ENCODE data around the gene SREBF2.
A peak's percentile ranks its signal among the peaks of the same experiment; 100 is the strongest.
"Not testable (repeated sequence)": the region's sequence is repeated elsewhere in the genome, so short reads cannot be mapped to it uniquely, and the experiment has no call there.

The SREBF2 gene

GRCh38 chr22:41842996-41843970 is 10.4 kb downstream of the SREBF2 start:
- DNase-seq (ENCODE audit: low spot score): no peak

DNA sequence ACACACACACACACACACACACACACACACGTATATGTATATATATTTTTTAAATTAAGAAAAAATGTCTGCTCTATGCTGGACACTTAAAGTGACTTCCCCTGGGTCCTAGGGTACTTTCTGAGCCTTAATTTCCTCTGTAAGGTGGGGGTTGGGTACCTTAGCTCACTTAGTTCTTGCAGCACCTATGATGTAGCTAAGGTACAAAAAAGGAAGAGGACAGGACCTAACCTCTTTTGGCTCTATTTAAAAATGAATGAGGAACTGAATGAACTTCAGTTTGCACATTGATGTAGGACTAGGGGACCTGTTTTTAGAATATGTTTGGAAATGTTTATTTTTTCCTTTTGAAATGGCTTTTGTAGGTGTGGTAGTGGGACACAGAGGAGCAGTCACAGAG is 11.1 kb downstream of the SREBF2 start:
- no peak for DNase-seq (ENCODE audit: low spot score)

- DNase-seq (ENCODE audit: low spot score): no peak
These were observed 11.6 kb downstream of the SREBF2 start for GRCh38 chr22:41844513-41844912.

- no peak for DNase-seq (ENCODE audit: low spot score)
These were observed 12.7 kb downstream of the SREBF2 start for GRCh38 chr22:41845380-41846267.

- no peak for DNase-seq (ENCODE audit: low spot score)
These were observed 13.5 kb downstream of the SREBF2 start for GRCh38 chr22:41846268-41846987.

GRCh38 chr22:41847300-41847699 is 14.4 kb downstream of the SREBF2 start:
- DNase-seq (ENCODE audit: low spot score): no peak

DNA sequence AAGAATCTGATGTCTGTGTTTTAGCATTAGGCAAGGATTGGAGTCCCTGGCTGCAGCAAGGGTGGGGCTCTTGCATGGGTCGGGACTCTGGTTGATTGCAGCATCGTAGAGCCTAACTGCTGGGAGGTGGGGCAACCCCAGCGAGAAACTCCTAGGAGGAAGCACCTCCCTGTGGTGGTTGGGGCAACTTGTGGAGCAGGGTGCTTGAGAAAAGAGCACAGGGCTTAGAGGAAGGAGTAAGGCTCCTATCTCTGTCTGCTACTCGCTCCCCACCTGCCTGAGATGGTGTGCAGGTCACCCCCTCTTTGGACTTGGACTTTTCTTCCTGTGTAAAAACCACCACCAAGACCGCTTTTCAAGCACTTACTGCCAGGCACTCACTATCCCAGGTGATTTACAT is 15.6 kb downstream of the SREBF2 start:
- DNase-seq (ENCODE audit: low spot score): peak; percentile 52

DNA sequence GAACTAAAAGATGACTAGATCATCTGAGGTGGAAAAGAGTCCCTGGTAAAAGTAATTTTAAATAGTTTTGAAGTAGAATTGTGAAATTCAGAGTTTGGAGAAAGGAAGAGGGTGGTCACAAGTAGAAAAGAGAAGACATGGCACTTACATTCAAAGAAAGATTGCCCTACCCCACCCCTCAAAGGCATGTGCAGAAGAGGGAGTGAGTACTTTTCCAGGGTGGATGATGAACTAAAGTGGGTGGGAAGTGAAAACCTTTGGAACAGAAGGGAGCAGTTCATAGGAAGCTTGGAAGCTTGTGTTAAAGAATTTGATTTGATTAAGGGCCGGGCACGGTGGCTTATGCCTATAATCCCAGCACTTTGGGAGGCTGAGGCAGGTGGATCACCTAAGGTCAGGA is 23.6 kb downstream of the SREBF2 start:
- DNase-seq (ENCODE audit: low spot score): no peak

DNA sequence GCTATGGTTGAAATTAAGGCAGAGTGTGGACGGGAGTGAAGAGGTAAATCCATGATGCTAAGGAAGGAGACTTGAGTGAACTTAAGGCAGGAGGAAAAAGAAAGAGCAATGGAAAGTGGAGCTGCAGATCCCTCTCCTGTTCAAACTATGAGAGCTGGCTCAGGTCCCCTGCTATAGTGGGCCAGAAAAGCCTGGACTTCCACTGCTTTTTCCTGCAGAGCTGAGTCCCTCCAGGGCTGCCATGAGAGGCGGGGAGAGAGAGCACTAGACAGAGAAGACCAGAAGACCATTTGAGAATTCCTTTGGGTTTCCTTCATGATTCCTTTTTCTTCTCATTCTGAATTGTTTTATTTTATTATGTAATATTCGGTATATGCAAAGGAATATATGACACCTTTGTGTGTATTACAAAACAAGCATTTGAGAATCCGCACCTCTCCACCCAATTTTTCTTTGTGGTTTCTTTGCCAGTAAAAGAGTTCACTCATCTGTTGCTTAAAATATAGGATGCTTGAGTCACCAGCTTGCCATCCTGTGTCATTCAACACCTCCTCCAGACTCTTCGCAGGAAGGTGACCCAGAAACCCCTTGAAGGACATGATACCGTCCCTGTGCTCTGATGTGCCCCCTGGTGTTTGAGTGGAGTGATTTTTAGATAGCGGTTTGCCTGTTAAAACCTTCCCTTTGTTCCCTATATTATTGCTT is 24.4 kb downstream of the SREBF2 start:
- peak; percentile 33 for DNase-seq (ENCODE audit: low spot score)

GRCh38 chr22:41857860-41858199 is 24.9 kb downstream of the SREBF2 start:
- no peak for DNase-seq (ENCODE audit: low spot score)

DNA sequence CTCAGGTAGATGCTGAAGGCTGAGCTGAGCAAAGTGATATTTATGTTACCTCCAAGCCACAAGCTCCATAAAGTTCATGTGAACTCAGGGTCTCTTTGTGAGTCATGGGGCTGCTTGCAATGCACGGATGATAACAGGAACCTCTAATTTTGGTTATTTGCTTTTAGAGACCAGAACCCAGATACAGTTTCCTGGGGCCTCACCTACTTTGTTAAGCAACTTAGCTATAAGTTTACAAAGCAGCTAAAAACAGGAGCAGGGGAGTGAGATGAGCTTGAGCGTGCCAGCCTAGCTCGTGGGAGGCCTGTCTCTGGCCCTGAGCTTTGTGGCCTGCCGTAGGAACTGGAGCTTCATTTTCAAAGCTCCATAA is 29.2 kb downstream of the SREBF2 start:
- no peak for DNase-seq (ENCODE audit: low spot score)

DNA sequence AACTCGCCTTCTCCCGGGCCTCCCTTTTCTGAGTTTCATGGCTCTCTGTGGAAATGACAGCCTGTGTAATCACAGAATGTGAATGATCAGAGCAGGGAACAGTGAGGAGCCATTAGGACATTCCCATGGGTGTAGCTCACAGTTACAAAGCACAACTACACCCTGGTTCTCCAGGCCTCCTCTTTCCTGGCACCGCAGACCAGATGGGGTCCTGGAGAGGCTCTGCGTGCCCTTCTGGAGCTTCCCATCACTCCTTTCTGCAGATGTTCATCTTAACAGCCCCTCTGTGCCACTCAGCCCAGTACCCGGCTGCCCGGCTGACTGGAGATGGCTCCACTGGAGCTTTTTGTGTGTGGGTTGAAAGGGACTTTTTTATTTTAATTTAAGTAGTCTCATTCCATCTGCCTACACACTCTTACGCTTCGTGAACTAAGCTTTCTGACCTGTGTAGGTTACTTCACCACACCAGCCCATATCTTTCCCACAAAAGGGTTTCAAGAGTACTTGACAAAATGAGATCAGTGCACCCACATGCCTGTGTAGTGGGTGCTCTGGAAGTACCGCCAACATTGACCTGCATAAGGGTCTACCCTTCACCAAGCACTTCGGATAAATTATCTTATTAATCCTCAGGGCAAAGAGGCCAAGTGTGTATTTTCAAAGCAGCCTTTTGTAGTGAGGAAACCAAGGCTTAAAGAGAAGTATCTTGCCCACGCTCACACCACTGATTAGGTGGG is 29.8 kb downstream of the SREBF2 start:
- DNase-seq (ENCODE audit: low spot score): no peak

DNA sequence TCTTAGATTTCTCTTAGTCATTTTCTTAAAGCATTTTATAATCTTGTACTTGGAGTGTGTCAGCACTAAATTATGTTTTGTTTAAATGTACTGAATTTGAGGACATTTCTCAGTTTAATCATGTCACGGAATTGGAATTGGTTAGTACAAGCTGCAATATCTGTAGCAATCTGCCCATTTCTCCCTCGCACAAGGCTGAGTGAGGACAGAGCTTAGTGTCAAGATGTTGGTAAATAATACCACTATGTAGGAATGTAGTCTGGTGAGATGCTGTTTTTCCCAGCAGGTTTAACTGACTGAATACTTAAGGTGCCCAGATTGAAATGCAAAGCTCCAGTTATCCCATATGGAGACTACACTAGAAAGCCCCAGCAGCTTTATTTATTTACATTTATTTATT is 30.6 kb downstream of the SREBF2 start:
- no peak for DNase-seq (ENCODE audit: low spot score)

GRCh38 chr22:41868556-41868955 is 35.7 kb downstream of the SREBF2 start:
- no peak for DNase-seq (ENCODE audit: low spot score)

DNA sequence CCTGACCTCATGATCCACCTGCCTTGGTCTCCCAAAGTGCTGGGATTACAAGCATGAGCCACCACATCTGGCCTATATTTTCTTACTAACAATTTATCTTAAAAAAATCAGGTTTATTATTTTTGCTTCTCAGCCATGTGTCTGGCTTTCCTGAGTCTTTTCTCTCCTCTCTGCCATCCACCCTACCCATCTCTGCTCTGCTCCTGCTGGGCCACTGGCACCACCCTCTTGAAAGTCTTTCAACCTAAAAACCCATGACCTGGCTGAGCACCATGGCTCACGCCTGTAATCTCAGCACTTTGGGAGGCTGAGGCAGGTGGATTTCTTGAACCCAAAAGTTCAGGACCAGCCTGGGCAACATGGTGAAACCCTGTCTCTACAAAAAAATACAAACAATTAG is 37.2 kb downstream of the SREBF2 start:
- not testable (repeated sequence) for DNase-seq (ENCODE audit: low spot score)

- no peak for DNase-seq (ENCODE audit: low spot score)
These were observed 37.9 kb downstream of the SREBF2 start for GRCh38 chr22:41870786-41871185.

DNA sequence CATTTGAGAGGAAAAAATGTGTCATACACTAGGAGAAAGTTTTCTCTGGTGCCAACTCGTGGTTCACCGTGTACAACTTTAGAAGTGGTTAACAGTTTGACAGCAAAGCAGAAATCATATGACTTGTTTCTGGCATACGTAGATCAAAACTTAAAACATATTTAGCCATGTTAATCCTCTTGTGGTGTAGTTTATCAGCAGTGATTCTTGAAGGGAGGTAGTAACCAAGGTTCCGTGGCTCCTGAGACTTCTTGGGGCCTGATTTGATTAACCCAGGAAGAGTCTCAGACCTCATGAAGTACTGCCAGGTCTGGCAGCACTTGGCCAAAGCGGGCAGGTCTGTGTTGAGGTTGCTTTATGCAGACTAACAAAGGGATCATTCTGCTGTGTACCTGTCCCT is 40.5 kb downstream of the SREBF2 start:
- DNase-seq (ENCODE audit: low spot score): no peak

DNA sequence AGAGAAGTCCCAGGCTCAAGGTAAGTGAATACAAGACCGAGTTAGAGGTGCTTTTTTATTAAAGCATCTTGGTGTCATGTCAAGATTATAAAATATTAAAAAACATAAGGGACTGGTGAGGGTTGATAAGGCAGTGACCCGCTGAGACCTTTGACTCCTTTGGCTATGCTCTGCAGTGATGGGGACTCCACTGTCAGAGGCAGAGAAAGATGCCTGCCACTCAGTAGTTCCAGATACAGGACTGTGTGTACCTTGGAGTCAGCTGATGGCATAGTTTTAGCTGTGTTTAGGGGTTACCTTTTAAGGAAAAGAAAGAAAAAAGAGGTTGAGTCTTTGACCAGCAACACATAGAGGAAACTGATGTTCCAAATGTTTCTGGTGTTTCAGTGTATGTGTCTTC is 41.2 kb downstream of the SREBF2 start:
- DNase-seq (ENCODE audit: low spot score): no peak

DNA sequence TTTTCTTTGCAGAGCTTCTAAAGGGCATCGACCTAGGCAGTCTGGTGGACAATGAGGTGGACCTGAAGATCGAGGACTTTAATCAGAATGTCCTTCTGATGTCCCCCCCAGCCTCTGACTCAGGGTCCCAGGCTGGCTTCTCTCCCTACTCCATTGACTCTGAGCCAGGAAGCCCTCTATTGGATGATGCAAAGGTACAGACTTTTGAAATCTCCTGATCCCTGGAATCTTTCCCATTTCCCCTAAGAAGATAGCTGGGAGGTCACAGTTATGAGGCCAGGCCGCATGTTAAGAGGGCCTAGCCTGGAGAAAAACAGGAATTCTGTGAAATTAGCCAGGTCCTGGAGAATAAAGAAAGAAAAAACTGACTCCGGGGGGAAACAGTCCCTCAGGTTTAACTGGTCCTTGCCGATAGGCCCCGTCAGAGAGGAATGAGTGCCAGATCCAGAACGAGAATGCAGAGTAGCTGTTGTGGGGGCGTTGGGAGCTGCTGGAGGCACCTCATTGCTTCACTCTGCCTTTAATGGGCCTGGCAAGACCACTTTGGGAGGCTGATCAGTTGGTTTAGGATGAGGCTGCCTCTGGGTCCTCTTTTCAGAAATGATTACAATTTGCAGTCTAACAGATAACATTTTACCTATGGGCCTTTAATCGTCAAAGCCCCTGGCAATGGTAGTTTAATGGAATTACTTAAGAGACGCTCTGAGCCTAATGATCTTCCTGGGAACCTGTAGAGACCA is 42.8 kb downstream of the SREBF2 start:
- DNase-seq (ENCODE audit: low spot score): no peak

DNA sequence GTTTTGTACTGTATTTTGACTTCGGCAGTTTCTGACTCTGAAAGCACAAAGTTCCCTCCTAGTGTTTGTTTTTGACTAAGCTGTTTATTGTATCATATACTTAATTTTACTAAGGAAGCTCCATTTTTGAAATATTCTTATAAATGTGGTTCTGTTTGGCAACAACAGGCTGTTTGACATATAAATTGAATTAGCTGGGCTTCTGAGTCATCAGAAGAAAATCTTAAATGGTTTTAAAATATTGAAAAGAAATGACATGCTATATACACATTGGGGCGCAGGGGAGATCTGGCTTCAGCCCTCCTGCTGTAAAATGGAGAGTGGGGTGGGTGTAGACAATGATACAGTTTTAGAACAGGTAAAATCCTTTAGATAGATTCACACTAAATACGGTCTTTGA is 43.4 kb downstream of the SREBF2 start:
- peak; percentile 32 for DNase-seq (ENCODE audit: low spot score)
